Loucy (cell line): Measurements from ENCODE around the gene THADA.

Experiments
- H2AFZ ChIP-seq: fragments of 200-600 bp; sonication (generic); 2 replicates; pipeline ENCODE4 v1.6.0; 2016; ENCODE audit warnings: antibody characterized with exemption, mild to moderate bottlenecking, low read length, moderate library complexity
- H3F3A ChIP-seq: fragments of 200-600 bp; 2 replicates; pipeline ENCODE4 v1.6.0; 2016; ENCODE audit warnings: antibody characterized with exemption, low read depth, mild to moderate bottlenecking
- H3K27me3 ChIP-seq: fragments of 200-600 bp; sonication (generic); 2 replicates; pipeline ENCODE4 v1.6.1; 2014; ENCODE audit warnings: low read length, mild to moderate bottlenecking; ENCODE audit not compliant: insufficient read depth, poor library complexity, severe bottlenecking
- H3K36me3 ChIP-seq: fragments of 200-600 bp; sonication (generic); 2 replicates; pipeline ENCODE4 v1.6.1; 2016; ENCODE audit warnings: low read length; ENCODE audit not compliant: insufficient read depth
- H3K4me1 ChIP-seq: fragments of 200-600 bp; sonication (generic); 2 replicates; pipeline ENCODE4 v1.5.1; 2014; ENCODE audit warnings: low read length, mild to moderate bottlenecking; ENCODE audit not compliant: insufficient read depth, poor library complexity, severe bottlenecking
- H3K4me2 ChIP-seq: fragments of 200-600 bp; sonication (generic); 2 replicates; pipeline ENCODE4 v1.6.0; 2014; ENCODE audit warnings: antibody characterized with exemption, low read length, low read depth, mild to moderate bottlenecking; ENCODE audit not compliant: poor library complexity, severe bottlenecking
- H3K4me3 ChIP-seq: fragments of 200-600 bp; sonication (generic); 2 replicates; pipeline ENCODE4 v1.5.1; 2014; ENCODE audit warnings: low read length, mild to moderate bottlenecking, mixed read lengths; ENCODE audit not compliant: poor library complexity, severe bottlenecking
- H3K79me2 ChIP-seq: fragments of 200-600 bp; sonication (generic); 2 replicates; pipeline ENCODE4 v1.6.1; 2014; ENCODE audit warnings: low read length; ENCODE audit not compliant: insufficient read depth
- H3K9ac ChIP-seq: fragments of 200-600 bp; sonication (generic); 2 replicates; pipeline ENCODE4 v1.6.0; 2014; ENCODE audit warnings: mild to moderate bottlenecking, low read depth, low read length, moderate library complexity; ENCODE audit not compliant: poor library complexity, severe bottlenecking
- H3K9me2 ChIP-seq: fragments of 200-600 bp; sonication (generic); replicated peaks from 2 replicates; pipeline ENCODE4 v1.6.1; 2016; ENCODE audit warnings: low read depth, low read length, mixed read lengths
- H3K9me3 ChIP-seq: fragments of 200-600 bp; sonication (generic); 2 replicates; pipeline ENCODE4 v1.6.1; 2014; ENCODE audit warnings: mild to moderate bottlenecking, antibody characterized with exemption, low read length, low read depth; ENCODE audit not compliant: insufficient read depth
- H4K20me1 ChIP-seq: fragments of 200-600 bp; sonication (generic); 2 replicates; pipeline ENCODE4 v1.6.0; 2014; ENCODE audit warnings: antibody characterized with exemption, low read length, mild to moderate bottlenecking; ENCODE audit not compliant: insufficient read depth, poor library complexity, severe bottlenecking
- EZH2phosphoT487 ChIP-seq: fragments of 200-600 bp; IDR thresholded peaks from 2 replicates; pipeline ENCODE4 v1.6.1; 2018; ENCODE audit warnings: antibody characterized with exemption, mild to moderate bottlenecking, moderate library complexity, borderline replicate concordance
- TF ChIP-seq, protein P1 (sequence below): fragments of 200-600 bp; sonication (generic); conservative IDR thresholded peaks from 2 replicates; pipeline ENCODE4 v1.5.1; 2014; ENCODE audit warnings: mild to moderate bottlenecking, antibody characterized with exemption, low read length

Gene THADA

DNA sequence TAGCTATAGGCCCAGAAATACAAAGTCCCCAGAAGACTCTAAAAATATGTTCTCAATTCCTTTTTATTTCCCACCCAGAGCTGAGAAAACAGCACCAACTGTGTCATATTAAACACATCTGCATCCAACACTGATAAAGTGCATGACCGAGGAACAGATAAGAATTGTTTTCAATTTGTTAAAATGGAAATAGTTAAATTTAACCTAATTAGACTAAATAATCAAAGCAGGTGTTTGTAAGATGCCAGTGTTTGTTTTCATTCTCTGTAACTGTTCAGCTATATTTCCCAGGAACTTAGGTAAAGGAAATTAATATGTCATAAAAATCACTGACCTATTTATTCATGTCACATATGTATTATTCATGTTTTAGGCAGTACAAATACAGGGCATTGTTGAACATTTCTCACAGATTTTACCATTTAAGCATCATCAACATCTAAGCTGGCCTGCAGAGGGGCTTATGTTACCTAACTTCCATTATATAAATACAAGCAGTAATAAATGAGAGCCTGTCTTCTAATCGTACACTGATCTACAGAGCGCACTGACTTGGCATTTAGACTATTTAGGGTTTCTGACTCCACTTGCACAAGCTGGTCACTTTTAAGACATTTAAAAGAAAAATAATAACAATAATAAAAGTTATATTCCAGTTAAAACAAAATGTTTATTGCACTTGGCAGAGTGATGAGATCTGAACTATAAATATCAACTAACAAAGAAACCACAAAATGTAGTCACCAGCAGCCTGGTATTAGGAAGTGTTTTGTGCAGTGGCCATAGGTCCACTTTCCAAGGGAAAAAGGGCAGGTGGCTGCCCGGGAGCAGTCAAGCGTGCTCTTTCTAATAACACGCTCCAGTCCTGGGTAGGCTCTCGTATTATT lies 282.8 kb downstream of the THADA start:
- Histone ChIP-seq H3K4me2 (no peak overlapping the region), H3K4me1 (peaks cover 5% of the 10 kb centered on the region), H3F3A (no peaks in the 10 kb centered on the region), H3K9me2 (no peaks in the 10 kb centered on the region), H3K27me3 (no peaks in the 10 kb centered on the region), H3K4me3 (no peak overlapping the region), H3K36me3 (no peaks in the 10 kb centered on the region), H3K9ac (no peak overlapping the region), H4K20me1 (no peaks in the 10 kb centered on the region), H3K9me3 (no peaks in the 10 kb centered on the region), H2AFZ (no peak overlapping the region), H3K79me2 (no peaks in the 10 kb centered on the region)
- TF ChIP-seq, protein P1, sequence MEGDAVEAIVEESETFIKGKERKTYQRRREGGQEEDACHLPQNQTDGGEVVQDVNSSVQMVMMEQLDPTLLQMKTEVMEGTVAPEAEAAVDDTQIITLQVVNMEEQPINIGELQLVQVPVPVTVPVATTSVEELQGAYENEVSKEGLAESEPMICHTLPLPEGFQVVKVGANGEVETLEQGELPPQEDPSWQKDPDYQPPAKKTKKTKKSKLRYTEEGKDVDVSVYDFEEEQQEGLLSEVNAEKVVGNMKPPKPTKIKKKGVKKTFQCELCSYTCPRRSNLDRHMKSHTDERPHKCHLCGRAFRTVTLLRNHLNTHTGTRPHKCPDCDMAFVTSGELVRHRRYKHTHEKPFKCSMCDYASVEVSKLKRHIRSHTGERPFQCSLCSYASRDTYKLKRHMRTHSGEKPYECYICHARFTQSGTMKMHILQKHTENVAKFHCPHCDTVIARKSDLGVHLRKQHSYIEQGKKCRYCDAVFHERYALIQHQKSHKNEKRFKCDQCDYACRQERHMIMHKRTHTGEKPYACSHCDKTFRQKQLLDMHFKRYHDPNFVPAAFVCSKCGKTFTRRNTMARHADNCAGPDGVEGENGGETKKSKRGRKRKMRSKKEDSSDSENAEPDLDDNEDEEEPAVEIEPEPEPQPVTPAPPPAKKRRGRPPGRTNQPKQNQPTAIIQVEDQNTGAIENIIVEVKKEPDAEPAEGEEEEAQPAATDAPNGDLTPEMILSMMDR: no peak
- TF ChIP-seq EZH2phosphoT487: no peak

GRCh38 chr2:43311276-43311675 lies 284.6 kb downstream of the THADA start:
- H3F3A ChIP-seq: no peaks in the 10 kb centered on the region
- no peaks in the 10 kb centered on the region for H3K9me3 ChIP-seq
- no peak overlapping the region for H3K4me2 ChIP-seq
- TF ChIP-seq, protein P1: no peak
- TF ChIP-seq EZH2phosphoT487: no peak
- no peaks in the 10 kb centered on the region for H3K27me3 ChIP-seq
- H3K36me3 ChIP-seq: no peaks in the 10 kb centered on the region
- H3K9ac ChIP-seq: no peak overlapping the region
- H4K20me1 ChIP-seq: no peaks in the 10 kb centered on the region
- no peak overlapping the region for H3K4me3 ChIP-seq
- no peaks in the 10 kb centered on the region for H3K9me2 ChIP-seq
- H2AFZ ChIP-seq: no peak overlapping the region
- no peaks in the 10 kb centered on the region for H3K79me2 ChIP-seq
- H3K4me1 ChIP-seq: peaks cover 5% of the 10 kb centered on the region

- Histone ChIP-seq H3K9ac (no peak overlapping the region), H3K36me3 (no peaks in the 10 kb centered on the region), H4K20me1 (no peaks in the 10 kb centered on the region), H3F3A (no peaks in the 10 kb centered on the region), H3K9me2 (no peaks in the 10 kb centered on the region), H3K9me3 (no peaks in the 10 kb centered on the region), H3K4me2 (no peak overlapping the region), H2AFZ (no peak overlapping the region), H3K79me2 (no peaks in the 10 kb centered on the region), H3K4me1 (peaks cover 5% of the 10 kb centered on the region), H3K27me3 (no peaks in the 10 kb centered on the region), H3K4me3 (no peak overlapping the region)
- TF ChIP-seq EZH2phosphoT487: no peak
- TF ChIP-seq, protein P1: no peak
These were observed 285.9 kb downstream of the THADA start for GRCh38 chr2:43309935-43310334.
